ENCODE results near the gene WDFY4.

WDFY4 gene

GRCh38 chr10:48794074-48794473 lies 109.4 kb downstream of the WDFY4 start:
- Histone ChIP-seq H3K79me2 (ENCODE audit: control insufficient read depth, insufficient read depth, low read length) (no peaks in the 10 kb centered on the region), H3K27ac (ENCODE audit: low read depth, low read length) (no peak overlapping the region), H3K9ac (ENCODE audit: low read length) (no peak overlapping the region), H3K4ac (ENCODE audit: low read depth, low read length) (no peak overlapping the region), H4K8ac (ENCODE audit: low read depth, low read length) (no peak overlapping the region), H2BK120ac (ENCODE audit: low read depth, low read length) (no peak overlapping the region), H3K4me2 (ENCODE audit: low read length) (no peak overlapping the region), H3K4me3 (ENCODE audit: low read length) (no peak overlapping the region), H3K27me3 (ENCODE audit: insufficient read depth, low read length, poor library complexity) (no peaks in the 10 kb centered on the region), H3K4me1 (ENCODE audit: control insufficient read depth, low read depth, low read length) (no peaks in the 10 kb centered on the region), H2AK5ac (ENCODE audit: low read length) (no peak overlapping the region), H2BK15ac (replicated peaks; ENCODE audit: low read depth) (no peak overlapping the region), H3K56ac (ENCODE audit: low read length) (no peak overlapping the region), H3K79me1 (ENCODE audit: low read length) (no peaks in the 10 kb centered on the region), H3K18ac (ENCODE audit: low read length) (no peak overlapping the region), H3K23ac (ENCODE audit: low read length) (no peak overlapping the region), H2BK5ac (ENCODE audit: low read length) (no peak overlapping the region), H4K5ac (ENCODE audit: low read length) (no peak overlapping the region), H3K36me3 (ENCODE audit: control insufficient read depth, insufficient read depth, low read length) (no peaks in the 10 kb centered on the region)
- DNase-seq: no peak
- no CpG with 5 or more reads among the region's 9 CpGs for WGBS (ENCODE audit: extremely low coverage, insufficient coverage, low lambda C conversion rate)

GRCh38 chr10:48796713-48797245 lies 112.1 kb downstream of the WDFY4 start:
- Histone ChIP-seq H3K4me1 (ENCODE audit: control insufficient read depth, low read depth, low read length) (no peaks in the 10 kb centered on the region), H3K9ac (ENCODE audit: low read length) (no peak overlapping the region), H3K23ac (ENCODE audit: low read length) (no peak overlapping the region), H3K4me2 (ENCODE audit: low read length) (no peak overlapping the region), H3K18ac (ENCODE audit: low read length) (no peak overlapping the region), H3K56ac (ENCODE audit: low read length) (no peak overlapping the region), H2BK120ac (ENCODE audit: low read depth, low read length) (no peak overlapping the region), H4K5ac (ENCODE audit: low read length) (no peak overlapping the region), H2AK5ac (ENCODE audit: low read length) (no peak overlapping the region), H3K36me3 (ENCODE audit: control insufficient read depth, insufficient read depth, low read length) (no peaks in the 10 kb centered on the region), H2BK15ac (replicated peaks; ENCODE audit: low read depth) (no peak overlapping the region), H3K4ac (ENCODE audit: low read depth, low read length) (no peak overlapping the region), H3K79me2 (ENCODE audit: control insufficient read depth, insufficient read depth, low read length) (no peaks in the 10 kb centered on the region), H2BK5ac (ENCODE audit: low read length) (no peak overlapping the region), H4K8ac (ENCODE audit: low read depth, low read length) (no peak overlapping the region), H3K79me1 (ENCODE audit: low read length) (no peaks in the 10 kb centered on the region), H3K4me3 (ENCODE audit: low read length) (no peak overlapping the region), H3K27ac (ENCODE audit: low read depth, low read length) (no peak overlapping the region), H3K27me3 (ENCODE audit: insufficient read depth, low read length, poor library complexity) (no peaks in the 10 kb centered on the region)
- no CpG with 5 or more reads among the region's 2 CpGs for WGBS (ENCODE audit: extremely low coverage, insufficient coverage, low lambda C conversion rate)
- DNase-seq: no peak

- Histone ChIP-seq H4K5ac (ENCODE audit: low read length) (no peak overlapping the region), H3K18ac (ENCODE audit: low read length) (no peak overlapping the region), H3K27me3 (ENCODE audit: insufficient read depth, low read length, poor library complexity) (no peaks in the 10 kb centered on the region), H3K4ac (ENCODE audit: low read depth, low read length) (no peak overlapping the region), H3K23ac (ENCODE audit: low read length) (no peak overlapping the region), H3K4me2 (ENCODE audit: low read length) (no peak overlapping the region), H3K79me1 (ENCODE audit: low read length) (no peaks in the 10 kb centered on the region), H3K9ac (ENCODE audit: low read length) (no peak overlapping the region), H2AK5ac (ENCODE audit: low read length) (no peak overlapping the region), H2BK120ac (ENCODE audit: low read depth, low read length) (no peak overlapping the region), H2BK5ac (ENCODE audit: low read length) (no peak overlapping the region), H3K79me2 (ENCODE audit: control insufficient read depth, insufficient read depth, low read length) (no peaks in the 10 kb centered on the region), H3K4me3 (ENCODE audit: low read length) (no peak overlapping the region), H3K56ac (ENCODE audit: low read length) (no peak overlapping the region), H4K8ac (ENCODE audit: low read depth, low read length) (no peak overlapping the region), H2BK15ac (replicated peaks; ENCODE audit: low read depth) (no peak overlapping the region), H3K27ac (ENCODE audit: low read depth, low read length) (no peak overlapping the region), H3K36me3 (ENCODE audit: control insufficient read depth, insufficient read depth, low read length) (no peaks in the 10 kb centered on the region), H3K4me1 (ENCODE audit: control insufficient read depth, low read depth, low read length) (no peaks in the 10 kb centered on the region)
- WGBS (ENCODE audit: extremely low coverage, insufficient coverage, low lambda C conversion rate): 100% methylated on average over 1 of the region's 4 CpGs
- DNase-seq: no peak
Observed at GRCh38 chr10:48797830-48798229, 113.2 kb downstream of the WDFY4 start.

GRCh38 chr10:48798481-48799254 lies 114.0 kb downstream of the WDFY4 start:
- no peaks in the 10 kb centered on the region for H3K4me1 ChIP-seq (ENCODE audit: control insufficient read depth, low read depth, low read length)
- no peak for DNase-seq
- H3K36me3 ChIP-seq (ENCODE audit: control insufficient read depth, insufficient read depth, low read length): no peaks in the 10 kb centered on the region
- no CpG with 5 or more reads among the region's 5 CpGs for WGBS (ENCODE audit: extremely low coverage, insufficient coverage, low lambda C conversion rate)
- H2AK5ac ChIP-seq (ENCODE audit: low read length): no peak overlapping the region
- H4K5ac ChIP-seq (ENCODE audit: low read length): no peak overlapping the region
- H3K23ac ChIP-seq (ENCODE audit: low read length): no peak overlapping the region
- H3K4ac ChIP-seq (ENCODE audit: low read depth, low read length): no peak overlapping the region
- no peak overlapping the region for H2BK5ac ChIP-seq (ENCODE audit: low read length)
- H3K9ac ChIP-seq (ENCODE audit: low read length): no peak overlapping the region
- H3K79me2 ChIP-seq (ENCODE audit: control insufficient read depth, insufficient read depth, low read length): no peaks in the 10 kb centered on the region
- no peaks in the 10 kb centered on the region for H3K79me1 ChIP-seq (ENCODE audit: low read length)
- no peak overlapping the region for H3K27ac ChIP-seq (ENCODE audit: low read depth, low read length)
- H3K4me2 ChIP-seq (ENCODE audit: low read length): no peak overlapping the region
- no peak overlapping the region for H2BK15ac ChIP-seq (replicated peaks; ENCODE audit: low read depth)
- no peak overlapping the region for H4K8ac ChIP-seq (ENCODE audit: low read depth, low read length)
- H3K4me3 ChIP-seq (ENCODE audit: low read length): no peak overlapping the region
- no peak overlapping the region for H3K56ac ChIP-seq (ENCODE audit: low read length)
- no peaks in the 10 kb centered on the region for H3K27me3 ChIP-seq (ENCODE audit: insufficient read depth, low read length, poor library complexity)
- H2BK120ac ChIP-seq (ENCODE audit: low read depth, low read length): no peak overlapping the region
- H3K18ac ChIP-seq (ENCODE audit: low read length): no peak overlapping the region

GRCh38 chr10:48799341-48800006 lies 114.8 kb downstream of the WDFY4 start:
- no peak overlapping the region for H4K5ac ChIP-seq (ENCODE audit: low read length)
- no peak overlapping the region for H3K4me2 ChIP-seq (ENCODE audit: low read length)
- no peak overlapping the region for H3K9ac ChIP-seq (ENCODE audit: low read length)
- no peak overlapping the region for H2BK5ac ChIP-seq (ENCODE audit: low read length)
- no peaks in the 10 kb centered on the region for H3K36me3 ChIP-seq (ENCODE audit: control insufficient read depth, insufficient read depth, low read length)
- no peak overlapping the region for H4K8ac ChIP-seq (ENCODE audit: low read depth, low read length)
- no peaks in the 10 kb centered on the region for H3K79me1 ChIP-seq (ENCODE audit: low read length)
- H3K27ac ChIP-seq (ENCODE audit: low read depth, low read length): no peak overlapping the region
- no peak overlapping the region for H3K4me3 ChIP-seq (ENCODE audit: low read length)
- no peak overlapping the region for H2BK15ac ChIP-seq (replicated peaks; ENCODE audit: low read depth)
- no peak overlapping the region for H3K18ac ChIP-seq (ENCODE audit: low read length)
- no peak overlapping the region for H3K23ac ChIP-seq (ENCODE audit: low read length)
- no peaks in the 10 kb centered on the region for H3K27me3 ChIP-seq (ENCODE audit: insufficient read depth, low read length, poor library complexity)
- H2AK5ac ChIP-seq (ENCODE audit: low read length): no peak overlapping the region
- no peak overlapping the region for H2BK120ac ChIP-seq (ENCODE audit: low read depth, low read length)
- H3K79me2 ChIP-seq (ENCODE audit: control insufficient read depth, insufficient read depth, low read length): no peaks in the 10 kb centered on the region
- H3K4me1 ChIP-seq (ENCODE audit: control insufficient read depth, low read depth, low read length): no peaks in the 10 kb centered on the region
- DNase-seq: no peak
- H3K4ac ChIP-seq (ENCODE audit: low read depth, low read length): no peak overlapping the region
- WGBS (ENCODE audit: extremely low coverage, insufficient coverage, low lambda C conversion rate): no CpG with 5 or more reads among the region's 17 CpGs
- no peak overlapping the region for H3K56ac ChIP-seq (ENCODE audit: low read length)

All from mesendoderm (in vitro differentiated cells).